Hepatocyte (in vitro differentiated cells): ENCODE data around the gene ITM2C. TPM values are rescaled to one million over a fixed set of nuclear protein-coding genes. Genes with fewer than 3 reads are reported as not detected.
A peak's percentile ranks its signal among the peaks of the same experiment; 100 is the strongest.

Experiments
- DNase-seq: peaks from one replicate; pipeline ENCODE4 v3.0.0-alpha.2; 2016; ENCODE audit warnings: low spot score
- H2AFZ ChIP-seq: fragments of 200-600 bp; sonication (generic); 2 replicates; pipeline ENCODE4 v1.6.0; 2016; ENCODE audit warnings: antibody characterized with exemption, mild to moderate bottlenecking
- H3K27ac ChIP-seq: fragments of 200-600 bp; sonication (generic); 2 replicates; pipeline ENCODE4 v1.5.1; 2016; ENCODE audit warnings: mild to moderate bottlenecking
- H3K27me3 ChIP-seq: fragments of 200-600 bp; sonication (generic); 2 replicates; pipeline ENCODE4 v1.6.1; 2016
- H3K36me3 ChIP-seq: fragments of 200-600 bp; sonication (generic); replicated peaks from 2 replicates; pipeline ENCODE4 v1.5.1; 2016; ENCODE audit warnings: low read depth; ENCODE audit not compliant: insufficient read depth
- H3K4me1 ChIP-seq: fragments of 200-600 bp; sonication (generic); 2 replicates; pipeline ENCODE4 v1.5.1; 2016; ENCODE audit warnings: mild to moderate bottlenecking, moderate library complexity; ENCODE audit not compliant: insufficient read depth
- H3K4me2 ChIP-seq: fragments of 200-600 bp; sonication (generic); 2 replicates; pipeline ENCODE4 v1.6.0; 2016
- H3K4me3 ChIP-seq: fragments of 200-600 bp; sonication (generic); 2 replicates; pipeline ENCODE4 v1.5.1; 2016; ENCODE audit warnings: mild to moderate bottlenecking
- H3K79me2 ChIP-seq: fragments of 200-600 bp; sonication (generic); 2 replicates; pipeline ENCODE4 v1.6.0; 2017; ENCODE audit warnings: mild to moderate bottlenecking
- H3K9me2 ChIP-seq: fragments of 200-600 bp; sonication (generic); replicated peaks from 2 replicates; pipeline ENCODE4 v1.6.0; 2017; ENCODE audit warnings: mild to moderate bottlenecking; ENCODE audit not compliant: insufficient read depth
- H3K9me3 ChIP-seq: fragments of 200-600 bp; sonication (generic); 2 replicates; pipeline ENCODE4 v1.5.1; 2016; ENCODE audit warnings: low read depth, mild to moderate bottlenecking
- H4K20me1 ChIP-seq: fragments of 200-600 bp; sonication (generic); 2 replicates; pipeline ENCODE4 v1.6.0; 2016; ENCODE audit warnings: mild to moderate bottlenecking; ENCODE audit not compliant: insufficient read depth, poor library complexity, severe bottlenecking
- EZH2 ChIP-seq: fragments of 200-600 bp; sonication (generic); IDR thresholded peaks from 2 replicates; pipeline ENCODE4 v1.6.1; 2016; ENCODE audit warnings: antibody characterized with exemption, mild to moderate bottlenecking, borderline replicate concordance
- EZH2phosphoT487 ChIP-seq: fragments of 200-600 bp; sonication (generic); IDR thresholded peaks from one replicate; pipeline ENCODE4 v1.6.1; 2018; ENCODE audit warnings: antibody characterized with exemption, mild to moderate bottlenecking, low read depth, moderate library complexity; ENCODE audit not compliant: unreplicated experiment, severe bottlenecking
- WGBS: methylation state at CpG from one replicate; pipeline ENCODE4 v1.1.6; 2016; ENCODE audit warnings: low lambda C conversion rate; ENCODE audit errors: missing lambda C conversion rate; 5-methylcytosine and 5-hydroxymethylcytosine counted together
- polyA plus RNA-seq: library from polyadenylated mRNA; unstranded; fragments of >200 nt; fragmentation: Nextera tagmentation; extraction: Ambion mirVana; gene quantifications from 2 replicates; pipeline ENCODE4 v1.2.1, GENCODE V29; 2016
- total RNA-seq: library from RNA; depleted of rRNA; stranded (reverse); fragments of >200 nt; gene quantifications from 2 replicates; pipeline ENCODE4 v1.2.3, GENCODE V29; 2014
- TF ChIP-seq, protein P1 (sequence below): fragments of 200-600 bp; sonication (generic); IDR thresholded peaks from 2 replicates; pipeline ENCODE4 v1.5.1; 2016; ENCODE audit warnings: antibody characterized with exemption, mild to moderate bottlenecking; ENCODE audit not compliant: poor library complexity

The ITM2C gene, protein sequence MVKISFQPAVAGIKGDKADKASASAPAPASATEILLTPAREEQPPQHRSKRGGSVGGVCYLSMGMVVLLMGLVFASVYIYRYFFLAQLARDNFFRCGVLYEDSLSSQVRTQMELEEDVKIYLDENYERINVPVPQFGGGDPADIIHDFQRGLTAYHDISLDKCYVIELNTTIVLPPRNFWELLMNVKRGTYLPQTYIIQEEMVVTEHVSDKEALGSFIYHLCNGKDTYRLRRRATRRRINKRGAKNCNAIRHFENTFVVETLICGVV
- total RNA-seq: 419 and 485 TPM in 2 replicates
- 537 and 566 TPM in 2 replicates for polyA plus RNA-seq

DNA sequence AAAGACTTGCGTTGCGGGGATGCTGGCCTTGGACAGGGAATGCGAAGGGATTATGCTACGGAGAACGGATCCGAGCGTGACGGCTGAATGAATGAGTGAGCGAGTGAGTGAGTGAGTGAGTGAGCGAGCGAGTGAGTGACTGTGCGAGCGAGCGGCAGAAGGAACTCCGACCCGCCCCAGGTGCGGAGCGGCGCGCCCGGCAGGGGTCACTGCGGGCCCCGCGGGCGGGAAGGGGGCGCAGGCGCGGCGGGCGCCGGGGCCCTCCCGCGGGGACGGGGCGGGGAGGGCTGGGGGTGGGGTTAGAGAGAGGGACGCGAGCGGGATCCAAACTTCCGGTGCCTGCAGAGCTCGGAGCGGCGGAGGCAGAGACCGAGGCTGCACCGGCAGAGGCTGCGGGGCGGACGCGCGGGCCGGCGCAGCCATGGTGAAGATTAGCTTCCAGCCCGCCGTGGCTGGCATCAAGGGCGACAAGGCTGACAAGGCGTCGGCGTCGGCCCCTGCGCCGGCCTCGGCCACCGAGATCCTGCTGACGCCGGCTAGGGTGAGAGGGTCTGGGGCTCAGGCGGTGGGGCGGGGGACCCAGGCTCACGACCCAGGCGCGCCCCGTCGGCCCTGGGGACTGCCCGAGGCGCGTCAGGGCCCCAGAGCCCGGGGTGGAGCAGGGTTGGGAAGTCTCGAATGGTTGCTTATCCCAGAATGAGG is at the start of gene ITM2C:
Gene ITM2C (plus strand): TSS at position 338 of the 702 bp plus-strand sequence. CDS start 84 bp downstream, at position 422.
- peak within 1 kb of the TSS; percentile 91 for H3K4me2 ChIP-seq
- 2% methylated on average over 39 of the region's 76 CpGs for WGBS
- peaks cover 49% of the 10 kb centered on the region for H3K79me2 ChIP-seq
- no peaks in the 10 kb centered on the region for H3K36me3 ChIP-seq
- H3K9me3 ChIP-seq: no peaks in the 10 kb centered on the region
- peaks cover 4% of the 10 kb centered on the region for H4K20me1 ChIP-seq
- peak within 1 kb of the TSS; percentile 97 for H3K27ac ChIP-seq
- TF ChIP-seq EZH2phosphoT487 (no peak), EZH2 (no peak)
- TF ChIP-seq, protein P1, sequence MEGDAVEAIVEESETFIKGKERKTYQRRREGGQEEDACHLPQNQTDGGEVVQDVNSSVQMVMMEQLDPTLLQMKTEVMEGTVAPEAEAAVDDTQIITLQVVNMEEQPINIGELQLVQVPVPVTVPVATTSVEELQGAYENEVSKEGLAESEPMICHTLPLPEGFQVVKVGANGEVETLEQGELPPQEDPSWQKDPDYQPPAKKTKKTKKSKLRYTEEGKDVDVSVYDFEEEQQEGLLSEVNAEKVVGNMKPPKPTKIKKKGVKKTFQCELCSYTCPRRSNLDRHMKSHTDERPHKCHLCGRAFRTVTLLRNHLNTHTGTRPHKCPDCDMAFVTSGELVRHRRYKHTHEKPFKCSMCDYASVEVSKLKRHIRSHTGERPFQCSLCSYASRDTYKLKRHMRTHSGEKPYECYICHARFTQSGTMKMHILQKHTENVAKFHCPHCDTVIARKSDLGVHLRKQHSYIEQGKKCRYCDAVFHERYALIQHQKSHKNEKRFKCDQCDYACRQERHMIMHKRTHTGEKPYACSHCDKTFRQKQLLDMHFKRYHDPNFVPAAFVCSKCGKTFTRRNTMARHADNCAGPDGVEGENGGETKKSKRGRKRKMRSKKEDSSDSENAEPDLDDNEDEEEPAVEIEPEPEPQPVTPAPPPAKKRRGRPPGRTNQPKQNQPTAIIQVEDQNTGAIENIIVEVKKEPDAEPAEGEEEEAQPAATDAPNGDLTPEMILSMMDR: peak; percentile 52
- H3K27me3 ChIP-seq: no peaks in the 10 kb centered on the region
- H3K4me1 ChIP-seq: peaks cover 37% of the 10 kb centered on the region
- peak within 1 kb of the TSS; percentile 99 for H3K4me3 ChIP-seq
- DNase-seq: peak; percentile 93
- no peaks in the 10 kb centered on the region for H3K9me2 ChIP-seq
- peak within 1 kb of the TSS; percentile 77 for H2AFZ ChIP-seq

GRCh38 chr2:230815088-230815487 is 49.7 kb upstream of the ITM2C start:
- Histone ChIP-seq H3K27ac (peak overlapping the region; percentile 29), H3K4me1 (no peaks in the 10 kb centered on the region), H2AFZ (no peak overlapping the region), H3K9me2 (no peaks in the 10 kb centered on the region), H3K27me3 (no peaks in the 10 kb centered on the region), H3K36me3 (peaks cover 3% of the 10 kb centered on the region), H3K4me2 (no peak overlapping the region), H3K79me2 (no peaks in the 10 kb centered on the region), H3K9me3 (no peaks in the 10 kb centered on the region), H3K4me3 (no peak overlapping the region), H4K20me1 (no peaks in the 10 kb centered on the region)
- TF ChIP-seq EZH2phosphoT487 (no peak), EZH2 (no peak)
- TF ChIP-seq, protein P1: no peak
- no peak for DNase-seq
- WGBS: 67% methylated on average over 3 of the region's 3 CpGs

- H3K27me3 ChIP-seq: no peaks in the 10 kb centered on the region
- H3K79me2 ChIP-seq: no peaks in the 10 kb centered on the region
- no peak overlapping the region for H3K4me2 ChIP-seq
- H3K27ac ChIP-seq: no peak overlapping the region
- H3K36me3 ChIP-seq: peaks cover 3% of the 10 kb centered on the region
- H2AFZ ChIP-seq: no peak overlapping the region
- TF ChIP-seq EZH2phosphoT487 (no peak), EZH2 (no peak)
- TF ChIP-seq, protein P1: no peak
- no peaks in the 10 kb centered on the region for H3K9me2 ChIP-seq
- H3K4me3 ChIP-seq: no peak overlapping the region
- no peaks in the 10 kb centered on the region for H3K4me1 ChIP-seq
- WGBS: 93% methylated on average over 7 of the region's 7 CpGs
- DNase-seq: no peak
- no peaks in the 10 kb centered on the region for H3K9me3 ChIP-seq
- H4K20me1 ChIP-seq: no peaks in the 10 kb centered on the region
These were observed 48.0 kb upstream of the ITM2C start for GRCh38 chr2:230816735-230817134.
